HG02973 (cell line): ENCODE results near the gene RHOD.

Source experiments
- ATAC-seq: cut with Tn5 transposase; IDR thresholded peaks from one replicate; pipeline ENCODE4 v1.9.1; 2021; ENCODE audit warnings: moderate library complexity; ENCODE audit not compliant: unreplicated experiment

The RHOD gene

GRCh38 chr11:67031791-67032561, 24.7 kb upstream of the RHOD start:
- ATAC-seq = no peak

DNA sequence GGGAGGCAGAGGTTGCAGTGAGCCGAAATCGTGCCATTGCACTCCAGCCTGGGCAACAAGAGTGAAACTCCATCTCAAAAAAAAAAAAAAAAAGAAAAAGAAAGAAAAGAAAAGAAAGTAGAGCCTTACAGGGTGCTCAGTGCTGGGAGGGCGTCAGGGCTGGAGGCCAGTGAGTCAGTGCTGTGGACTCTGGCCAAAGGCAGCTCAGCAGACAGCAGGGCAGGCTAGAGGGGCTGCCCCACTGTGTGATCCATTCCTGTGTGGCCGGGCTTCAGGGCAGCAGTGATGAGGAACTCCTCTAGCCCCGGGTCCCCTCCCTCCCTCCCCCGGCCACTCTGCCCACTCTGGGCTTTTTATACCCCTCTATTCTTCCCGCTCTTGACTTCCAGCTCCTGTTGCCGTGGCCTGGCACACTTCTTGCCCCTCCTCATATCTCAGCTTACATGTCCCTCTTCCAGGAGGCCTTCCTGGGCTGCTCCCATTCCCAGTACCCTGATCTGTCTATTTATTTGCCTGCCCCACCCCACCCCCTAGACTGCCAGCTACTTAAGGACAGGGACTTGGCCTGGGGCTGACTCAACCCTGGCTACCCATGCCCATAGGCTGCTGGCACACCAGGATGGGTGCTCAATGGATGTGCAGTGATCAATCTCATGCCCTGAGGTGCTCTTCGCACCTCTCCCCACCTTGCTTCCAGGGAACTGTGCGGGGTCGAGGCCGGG, 23.7 kb upstream of the RHOD start:
- no peak for ATAC-seq

- no peak for ATAC-seq
Observed at GRCh38 chr11:67033661-67034166, 22.9 kb upstream of the RHOD start.

DNA sequence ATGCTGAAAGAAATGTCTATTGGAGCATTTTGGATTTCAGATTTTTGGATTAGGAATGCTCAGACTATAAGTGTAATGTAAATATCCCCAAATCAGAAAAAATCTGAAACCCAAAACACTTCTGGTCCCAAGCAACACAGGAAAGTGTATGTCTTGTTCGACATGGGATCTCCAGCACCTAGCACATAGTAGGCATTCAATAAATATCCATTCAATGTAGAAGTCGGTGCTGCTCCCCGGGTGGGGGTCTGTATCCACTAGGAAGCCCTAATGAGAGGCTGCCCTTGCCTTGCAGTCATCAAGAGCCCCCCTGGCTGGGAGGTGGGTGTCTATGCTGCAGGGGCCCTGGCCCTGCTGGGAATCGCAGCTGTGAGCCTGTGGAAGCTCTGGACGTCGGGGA, 22.3 kb upstream of the RHOD start:
- no peak for ATAC-seq

- ATAC-seq = no peak
Observed at GRCh38 chr11:67040147-67040546, 16.5 kb upstream of the RHOD start.

DNA sequence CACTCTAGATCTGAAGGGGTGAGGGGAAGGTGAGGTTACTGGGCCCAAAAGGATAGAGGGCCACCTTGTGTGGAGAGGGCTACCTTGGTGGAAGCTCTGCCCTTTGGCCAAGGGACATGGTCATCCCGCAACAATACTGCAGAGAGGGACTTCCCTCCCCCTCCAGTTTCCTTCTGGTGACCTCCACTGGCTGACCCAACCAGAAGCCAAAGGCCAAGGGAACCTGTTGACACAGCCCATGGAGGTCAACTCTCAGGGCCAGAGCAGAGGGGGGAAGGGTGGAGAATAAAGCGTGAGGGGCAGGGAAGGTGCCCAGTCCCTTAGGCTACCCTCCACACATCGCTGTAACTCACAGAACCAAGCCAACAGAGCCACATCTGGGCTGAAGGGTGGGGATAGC, 15.0 kb upstream of the RHOD start:
- ATAC-seq = no peak

DNA sequence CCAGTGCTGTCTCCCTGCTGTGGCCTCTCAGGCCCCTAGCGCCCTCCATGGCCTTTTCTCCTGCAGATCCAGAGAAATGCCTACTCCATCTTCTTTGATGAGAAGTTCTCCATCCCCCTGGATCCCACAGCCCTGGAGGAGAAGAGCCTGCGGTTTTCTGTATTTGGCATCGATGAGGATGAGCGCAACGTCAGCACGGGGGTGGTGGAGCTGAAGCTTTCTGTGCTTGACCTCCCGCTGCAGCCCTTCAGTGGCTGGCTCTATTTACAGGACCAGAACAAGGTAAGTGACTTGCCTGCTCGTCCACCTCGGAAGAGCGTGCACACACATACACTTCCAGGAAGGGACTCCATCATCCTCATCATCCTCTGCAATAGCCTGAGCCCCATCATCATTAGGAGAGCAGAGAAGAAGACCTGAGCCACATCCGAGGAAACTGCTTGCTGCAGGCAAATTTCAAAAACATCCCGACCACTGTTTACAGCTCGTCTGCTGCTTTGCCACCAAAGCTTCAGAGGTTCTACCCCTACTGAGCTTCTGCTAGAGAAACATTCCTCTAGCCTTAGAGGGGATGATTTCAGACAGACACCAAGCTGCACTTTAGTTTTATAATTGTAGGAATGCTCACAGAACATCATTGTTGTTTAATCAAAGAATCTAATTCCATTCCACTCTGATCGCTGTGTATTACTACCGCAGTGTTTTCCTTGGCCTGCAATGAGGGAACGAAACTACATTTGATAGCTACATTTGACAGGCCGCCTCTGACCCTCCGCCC, 12.9 kb upstream of the RHOD start:
- no peak for ATAC-seq

DNA sequence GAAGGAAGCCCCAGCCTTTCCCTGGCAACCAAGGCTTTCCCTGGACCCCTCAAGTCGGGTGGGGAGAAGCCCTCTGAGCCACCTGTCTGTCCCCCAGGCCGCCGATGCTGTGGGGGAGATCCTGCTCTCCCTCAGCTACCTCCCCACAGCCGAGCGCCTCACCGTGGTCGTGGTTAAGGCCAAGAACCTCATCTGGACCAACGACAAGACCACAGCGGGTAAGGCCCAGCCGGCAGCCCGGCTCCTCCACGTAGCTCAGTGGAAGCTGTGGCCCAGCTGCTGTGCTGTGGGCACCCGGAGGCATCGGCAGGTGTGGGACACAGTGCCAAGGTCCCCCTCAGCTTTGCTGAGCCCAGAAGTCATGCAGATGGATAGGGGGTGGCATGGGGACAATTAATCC, 12.2 kb upstream of the RHOD start:
- no peak for ATAC-seq

- no peak for ATAC-seq
Observed at GRCh38 chr11:67045314-67045713, 11.3 kb upstream of the RHOD start.

DNA sequence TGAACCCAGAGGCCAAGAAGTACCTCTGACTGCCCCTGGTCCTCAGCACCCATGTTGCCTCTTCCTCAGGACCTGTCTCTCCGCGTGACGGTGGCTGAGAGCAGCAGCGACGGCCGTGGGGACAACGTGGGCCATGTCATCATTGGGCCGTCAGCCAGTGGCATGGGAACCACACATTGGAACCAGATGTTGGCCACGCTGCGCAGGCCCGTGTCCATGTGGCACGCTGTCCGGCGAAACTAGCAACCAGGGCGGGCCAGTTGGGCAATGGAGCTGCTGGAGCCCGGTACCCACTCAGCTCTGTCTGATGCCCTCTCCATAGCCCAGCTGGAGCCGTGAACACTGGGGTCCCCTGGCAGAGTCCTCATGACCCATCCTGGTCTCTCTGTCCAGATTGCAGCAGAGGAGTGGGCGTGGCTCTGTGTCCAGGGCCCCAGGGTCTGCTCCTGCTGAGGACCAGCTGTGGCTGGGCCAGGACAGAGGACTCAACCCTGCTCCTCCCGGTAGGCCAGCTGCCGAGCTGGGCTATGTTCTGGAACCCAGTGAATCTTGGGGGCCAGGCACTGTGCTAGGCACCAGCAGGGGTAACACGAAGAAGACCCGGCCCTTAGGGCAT, 8.0 kb upstream of the RHOD start:
- ATAC-seq = no peak

- no peak for ATAC-seq
Observed at GRCh38 chr11:67050139-67050538, 6.5 kb upstream of the RHOD start.

- no peak for ATAC-seq
Observed at GRCh38 chr11:67051180-67051893, 5.3 kb upstream of the RHOD start.

- ATAC-seq = no peak
Observed at GRCh38 chr11:67051945-67052488, 4.6 kb upstream of the RHOD start.

- no peak for ATAC-seq
Observed at GRCh38 chr11:67052891-67053290, 3.8 kb upstream of the RHOD start.

GRCh38 chr11:67053896-67054329, 2.7 kb upstream of the RHOD start:
- ATAC-seq = no peak

GRCh38 chr11:67054346-67054835, 2.3 kb upstream of the RHOD start:
- no peak for ATAC-seq

DNA sequence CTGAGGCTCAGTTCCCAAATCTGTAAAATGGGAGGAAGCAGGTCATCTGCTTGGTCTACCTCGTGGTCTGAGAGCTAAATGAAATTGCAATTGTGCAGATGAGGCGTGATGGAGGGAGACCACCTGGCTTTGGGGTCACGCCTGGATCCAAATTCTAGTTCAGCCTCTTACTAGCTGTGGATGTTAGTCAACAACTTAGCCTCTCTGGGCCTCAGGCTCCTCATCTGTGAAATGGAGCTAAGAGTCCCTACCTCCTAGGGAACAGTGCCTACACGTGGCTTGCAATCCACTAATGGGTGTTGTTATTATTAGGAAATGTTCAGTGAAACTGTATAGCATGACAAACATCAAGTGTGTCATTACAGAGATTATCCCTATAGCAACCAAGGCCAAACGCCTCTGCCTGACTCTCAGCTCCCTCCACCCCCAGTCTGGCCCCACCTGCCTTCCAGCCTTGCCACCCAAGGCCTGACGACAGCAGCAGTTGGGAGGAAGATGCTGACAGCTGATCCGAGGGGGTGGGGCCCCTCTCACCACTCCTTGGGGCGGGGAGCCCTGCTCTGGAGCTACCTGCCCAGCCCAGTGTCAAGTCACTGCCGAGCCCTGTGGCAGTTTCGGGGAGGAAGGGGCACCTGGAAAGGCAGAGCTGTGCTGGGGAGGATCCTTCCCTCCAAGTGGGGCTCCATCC, 1.7 kb upstream of the RHOD start:
- no peak for ATAC-seq

GRCh38 chr11:67055812-67056211, 835 bp upstream of the RHOD start:
- no peak for ATAC-seq

GRCh38 chr11:67057205-67057672, 592 bp downstream of the RHOD start:
- ATAC-seq = no peak
